ENCODE results near the gene ST7. TPM values are rescaled to one million over a fixed set of nuclear protein-coding genes. Genes with fewer than 3 reads are reported as not detected.

Gene ST7
- total and polyA plus RNA-seq, 2 experiments from 2014 or later, result 9.9 to 18.3 TPM

DNA sequence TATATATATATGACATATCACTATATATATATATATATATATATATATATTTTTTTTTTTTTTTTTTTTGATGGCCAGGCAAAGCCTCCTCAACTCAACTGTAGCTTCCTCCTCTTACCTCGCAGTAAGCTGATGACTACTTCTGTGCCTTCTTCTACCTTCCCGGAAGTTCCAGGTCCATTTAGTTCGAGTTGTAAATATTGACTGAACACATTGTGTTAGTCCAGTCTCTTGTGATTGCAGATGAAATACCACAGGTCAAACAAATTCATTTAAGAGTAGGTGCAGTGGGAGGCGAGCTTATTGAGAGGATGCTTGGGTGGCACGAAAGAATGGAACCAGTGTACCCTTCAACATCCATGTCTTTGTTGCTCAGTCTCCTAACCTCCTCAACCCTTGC lies 144.6 kb downstream of the ST7 start:
- Histone ChIP-seq H2AFZ (no peak overlapping the region), H3K27ac (ENCODE audit: low read depth) (no peak overlapping the region), H4K20me1 (replicated peaks; ENCODE audit: insufficient read depth) (no peaks in the 10 kb centered on the region), H3K36me3 (ENCODE audit: insufficient read depth) (no peaks in the 10 kb centered on the region), H3K4me1 (ENCODE audit: insufficient read depth) (0 out of 2 replicates have a peak, but pooled peaks cover 5% of the 10 kb centered on the region), H3K4me2 (no peak overlapping the region), H3K4me3 (no peak overlapping the region), H3K27me3 (ENCODE audit: insufficient read depth) (no peaks in the 10 kb centered on the region), H3K79me2 (replicated peaks; ENCODE audit: insufficient read depth) (no peaks in the 10 kb centered on the region), H3F3A (replicated peaks; ENCODE audit: low read depth) (no peaks in the 10 kb centered on the region), H3K9me2 (ENCODE audit: insufficient read depth) (no peaks in the 10 kb centered on the region)
- Mint-ChIP-seq H3K4me1 (no peaks in the 10 kb centered on the region; the same call in 2 of the 3 replicates), H3K4me3 (no peak overlapping the region), H3K36me3 (ENCODE audit: low read depth) (no peaks in the 10 kb centered on the region), H3K27ac (no peak overlapping the region), H3K9me3 (no peaks in the 10 kb centered on the region), H3K27me3 (ENCODE audit: insufficient read depth, low read depth, poor library complexity) (no peaks in the 10 kb centered on the region)
- DNase-seq (ENCODE audit: low spot score) (no peak), ATAC-seq (no peak)
- TF ChIP-seq, protein P1, sequence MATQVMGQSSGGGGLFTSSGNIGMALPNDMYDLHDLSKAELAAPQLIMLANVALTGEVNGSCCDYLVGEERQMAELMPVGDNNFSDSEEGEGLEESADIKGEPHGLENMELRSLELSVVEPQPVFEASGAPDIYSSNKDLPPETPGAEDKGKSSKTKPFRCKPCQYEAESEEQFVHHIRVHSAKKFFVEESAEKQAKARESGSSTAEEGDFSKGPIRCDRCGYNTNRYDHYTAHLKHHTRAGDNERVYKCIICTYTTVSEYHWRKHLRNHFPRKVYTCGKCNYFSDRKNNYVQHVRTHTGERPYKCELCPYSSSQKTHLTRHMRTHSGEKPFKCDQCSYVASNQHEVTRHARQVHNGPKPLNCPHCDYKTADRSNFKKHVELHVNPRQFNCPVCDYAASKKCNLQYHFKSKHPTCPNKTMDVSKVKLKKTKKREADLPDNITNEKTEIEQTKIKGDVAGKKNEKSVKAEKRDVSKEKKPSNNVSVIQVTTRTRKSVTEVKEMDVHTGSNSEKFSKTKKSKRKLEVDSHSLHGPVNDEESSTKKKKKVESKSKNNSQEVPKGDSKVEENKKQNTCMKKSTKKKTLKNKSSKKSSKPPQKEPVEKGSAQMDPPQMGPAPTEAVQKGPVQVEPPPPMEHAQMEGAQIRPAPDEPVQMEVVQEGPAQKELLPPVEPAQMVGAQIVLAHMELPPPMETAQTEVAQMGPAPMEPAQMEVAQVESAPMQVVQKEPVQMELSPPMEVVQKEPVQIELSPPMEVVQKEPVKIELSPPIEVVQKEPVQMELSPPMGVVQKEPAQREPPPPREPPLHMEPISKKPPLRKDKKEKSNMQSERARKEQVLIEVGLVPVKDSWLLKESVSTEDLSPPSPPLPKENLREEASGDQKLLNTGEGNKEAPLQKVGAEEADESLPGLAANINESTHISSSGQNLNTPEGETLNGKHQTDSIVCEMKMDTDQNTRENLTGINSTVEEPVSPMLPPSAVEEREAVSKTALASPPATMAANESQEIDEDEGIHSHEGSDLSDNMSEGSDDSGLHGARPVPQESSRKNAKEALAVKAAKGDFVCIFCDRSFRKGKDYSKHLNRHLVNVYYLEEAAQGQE (IDR thresholded peaks at IDR 0.05; ENCODE audit: unreplicated experiment), result no peak
- no peak for TF ChIP-seq NANOG (IDR thresholded peaks at IDR 0.05; ENCODE audit: borderline replicate concordance)
- no peak for TF ChIP-seq JUNB (IDR thresholded peaks at IDR 0.05; ENCODE audit: unreplicated experiment)
- no peak for TF ChIP-seq EZH2 (IDR thresholded peaks at IDR 0.05; ENCODE audit: low read depth, unreplicated experiment)
- no peak for TF ChIP-seq EZH2phosphoT487 (IDR thresholded peaks at IDR 0.05; ENCODE audit: unreplicated experiment)
- TF ChIP-seq, protein P2, sequence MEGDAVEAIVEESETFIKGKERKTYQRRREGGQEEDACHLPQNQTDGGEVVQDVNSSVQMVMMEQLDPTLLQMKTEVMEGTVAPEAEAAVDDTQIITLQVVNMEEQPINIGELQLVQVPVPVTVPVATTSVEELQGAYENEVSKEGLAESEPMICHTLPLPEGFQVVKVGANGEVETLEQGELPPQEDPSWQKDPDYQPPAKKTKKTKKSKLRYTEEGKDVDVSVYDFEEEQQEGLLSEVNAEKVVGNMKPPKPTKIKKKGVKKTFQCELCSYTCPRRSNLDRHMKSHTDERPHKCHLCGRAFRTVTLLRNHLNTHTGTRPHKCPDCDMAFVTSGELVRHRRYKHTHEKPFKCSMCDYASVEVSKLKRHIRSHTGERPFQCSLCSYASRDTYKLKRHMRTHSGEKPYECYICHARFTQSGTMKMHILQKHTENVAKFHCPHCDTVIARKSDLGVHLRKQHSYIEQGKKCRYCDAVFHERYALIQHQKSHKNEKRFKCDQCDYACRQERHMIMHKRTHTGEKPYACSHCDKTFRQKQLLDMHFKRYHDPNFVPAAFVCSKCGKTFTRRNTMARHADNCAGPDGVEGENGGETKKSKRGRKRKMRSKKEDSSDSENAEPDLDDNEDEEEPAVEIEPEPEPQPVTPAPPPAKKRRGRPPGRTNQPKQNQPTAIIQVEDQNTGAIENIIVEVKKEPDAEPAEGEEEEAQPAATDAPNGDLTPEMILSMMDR (conservative IDR thresholded peaks at IDR 0.05; ENCODE audit: low read depth in 2 of 2), result no peak
- no peak for TF ChIP-seq CREB1 (CRISPR knock-in tag; IDR thresholded peaks at IDR 0.05; ENCODE audit: low read depth)
- no peak for TF ChIP-seq ZNF331 (CRISPR knock-in tag; IDR thresholded peaks at IDR 0.05; ENCODE audit: low read depth)
- TF ChIP-seq, protein P3, sequence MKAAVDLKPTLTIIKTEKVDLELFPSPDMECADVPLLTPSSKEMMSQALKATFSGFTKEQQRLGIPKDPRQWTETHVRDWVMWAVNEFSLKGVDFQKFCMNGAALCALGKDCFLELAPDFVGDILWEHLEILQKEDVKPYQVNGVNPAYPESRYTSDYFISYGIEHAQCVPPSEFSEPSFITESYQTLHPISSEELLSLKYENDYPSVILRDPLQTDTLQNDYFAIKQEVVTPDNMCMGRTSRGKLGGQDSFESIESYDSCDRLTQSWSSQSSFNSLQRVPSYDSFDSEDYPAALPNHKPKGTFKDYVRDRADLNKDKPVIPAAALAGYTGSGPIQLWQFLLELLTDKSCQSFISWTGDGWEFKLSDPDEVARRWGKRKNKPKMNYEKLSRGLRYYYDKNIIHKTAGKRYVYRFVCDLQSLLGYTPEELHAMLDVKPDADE (IDR thresholded peaks at IDR 0.05), result no peak
- TF ChIP-seq POLR2AphosphoS5 (IDR thresholded peaks at IDR 0.05; ENCODE audit: low read depth), result no peak
- TF ChIP-seq, protein P4, sequence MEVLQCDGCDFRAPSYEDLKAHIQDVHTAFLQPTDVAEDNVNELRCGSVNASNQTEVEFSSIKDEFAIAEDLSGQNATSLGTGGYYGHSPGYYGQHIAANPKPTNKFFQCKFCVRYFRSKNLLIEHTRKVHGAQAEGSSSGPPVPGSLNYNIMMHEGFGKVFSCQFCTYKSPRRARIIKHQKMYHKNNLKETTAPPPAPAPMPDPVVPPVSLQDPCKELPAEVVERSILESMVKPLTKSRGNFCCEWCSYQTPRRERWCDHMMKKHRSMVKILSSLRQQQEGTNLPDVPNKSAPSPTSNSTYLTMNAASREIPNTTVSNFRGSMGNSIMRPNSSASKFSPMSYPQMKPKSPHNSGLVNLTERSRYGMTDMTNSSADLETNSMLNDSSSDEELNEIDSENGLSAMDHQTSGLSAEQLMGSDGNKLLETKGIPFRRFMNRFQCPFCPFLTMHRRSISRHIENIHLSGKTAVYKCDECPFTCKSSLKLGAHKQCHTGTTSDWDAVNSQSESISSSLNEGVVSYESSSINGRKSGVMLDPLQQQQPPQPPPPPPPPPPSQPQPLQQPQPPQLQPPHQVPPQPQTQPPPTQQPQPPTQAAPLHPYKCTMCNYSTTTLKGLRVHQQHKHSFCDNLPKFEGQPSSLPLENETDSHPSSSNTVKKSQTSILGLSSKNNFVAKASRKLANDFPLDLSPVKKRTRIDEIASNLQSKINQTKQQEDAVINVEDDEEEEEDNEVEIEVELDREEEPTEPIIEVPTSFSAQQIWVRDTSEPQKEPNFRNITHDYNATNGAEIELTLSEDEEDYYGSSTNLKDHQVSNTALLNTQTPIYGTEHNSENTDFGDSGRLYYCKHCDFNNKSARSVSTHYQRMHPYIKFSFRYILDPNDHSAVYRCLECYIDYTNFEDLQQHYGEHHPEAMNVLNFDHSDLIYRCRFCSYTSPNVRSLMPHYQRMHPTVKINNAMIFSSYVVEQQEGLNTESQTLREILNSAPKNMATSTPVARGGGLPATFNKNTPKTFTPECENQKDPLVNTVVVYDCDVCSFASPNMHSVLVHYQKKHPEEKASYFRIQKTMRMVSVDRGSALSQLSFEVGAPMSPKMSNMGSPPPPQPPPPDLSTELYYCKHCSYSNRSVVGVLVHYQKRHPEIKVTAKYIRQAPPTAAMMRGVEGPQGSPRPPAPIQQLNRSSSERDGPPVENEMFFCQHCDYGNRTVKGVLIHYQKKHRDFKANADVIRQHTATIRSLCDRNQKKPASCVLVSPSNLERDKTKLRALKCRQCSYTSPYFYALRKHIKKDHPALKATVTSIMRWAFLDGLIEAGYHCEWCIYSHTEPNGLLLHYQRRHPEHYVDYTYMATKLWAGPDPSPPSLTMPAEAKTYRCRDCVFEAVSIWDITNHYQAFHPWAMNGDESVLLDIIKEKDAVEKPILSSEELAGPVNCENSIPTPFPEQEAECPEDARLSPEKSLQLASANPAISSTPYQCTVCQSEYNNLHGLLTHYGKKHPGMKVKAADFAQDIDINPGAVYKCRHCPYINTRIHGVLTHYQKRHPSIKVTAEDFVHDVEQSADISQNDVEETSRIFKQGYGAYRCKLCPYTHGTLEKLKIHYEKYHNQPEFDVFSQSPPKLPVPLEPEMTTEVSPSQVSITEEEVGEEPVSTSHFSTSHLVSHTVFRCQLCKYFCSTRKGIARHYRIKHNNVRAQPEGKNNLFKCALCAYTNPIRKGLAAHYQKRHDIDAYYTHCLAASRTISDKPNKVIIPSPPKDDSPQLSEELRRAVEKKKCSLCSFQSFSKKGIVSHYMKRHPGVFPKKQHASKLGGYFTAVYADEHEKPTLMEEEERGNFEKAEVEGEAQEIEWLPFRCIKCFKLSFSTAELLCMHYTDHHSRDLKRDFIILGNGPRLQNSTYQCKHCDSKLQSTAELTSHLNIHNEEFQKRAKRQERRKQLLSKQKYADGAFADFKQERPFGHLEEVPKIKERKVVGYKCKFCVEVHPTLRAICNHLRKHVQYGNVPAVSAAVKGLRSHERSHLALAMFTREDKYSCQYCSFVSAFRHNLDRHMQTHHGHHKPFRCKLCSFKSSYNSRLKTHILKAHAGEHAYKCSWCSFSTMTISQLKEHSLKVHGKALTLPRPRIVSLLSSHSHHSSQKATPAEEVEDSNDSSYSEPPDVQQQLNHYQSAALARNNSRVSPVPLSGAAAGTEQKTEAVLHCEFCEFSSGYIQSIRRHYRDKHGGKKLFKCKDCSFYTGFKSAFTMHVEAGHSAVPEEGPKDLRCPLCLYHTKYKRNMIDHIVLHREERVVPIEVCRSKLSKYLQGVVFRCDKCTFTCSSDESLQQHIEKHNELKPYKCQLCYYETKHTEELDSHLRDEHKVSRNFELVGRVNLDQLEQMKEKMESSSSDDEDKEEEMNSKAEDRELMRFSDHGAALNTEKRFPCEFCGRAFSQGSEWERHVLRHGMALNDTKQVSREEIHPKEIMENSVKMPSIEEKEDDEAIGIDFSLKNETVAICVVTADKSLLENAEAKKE (CRISPR knock-in tag; IDR thresholded peaks at IDR 0.05), result no peak
- no peak for TF ChIP-seq ZNF114 (CRISPR knock-in tag; IDR thresholded peaks at IDR 0.05)
- TF ChIP-seq STAT1 (IDR thresholded peaks at IDR 0.05; ENCODE audit: unreplicated experiment), result no peak
